K562 (cell line): Measurements from ENCODE around the gene KLHL8.

Experiments
- NFXL1 ChIP-seq: fragments of 450-650 bp; formaldehyde crosslinking; IDR thresholded peaks from 2 replicates; pipeline ENCODE4 v1.4.0; 2021; ENCODE audit warnings: mild to moderate bottlenecking
- PHF21A ChIP-seq: fragments of 450-650 bp; IDR thresholded peaks from 2 replicates; pipeline ENCODE4 v1.6.1; 2017; ENCODE audit warnings: low read depth, borderline replicate concordance
- POLR2AphosphoS5 ChIP-seq: IDR thresholded peaks from 2 replicates; pipeline ENCODE4 v1.6.1; 2011; ENCODE audit warnings: mild to moderate bottlenecking, low read depth, low read length, moderate library complexity; ENCODE audit not compliant: control insufficient read depth, insufficient read depth
- ZNF395 ChIP-seq: fragments of 200-800 bp; sonication (Bioruptor generic); IDR thresholded peaks from 2 replicates; pipeline ENCODE4 v1.6.1; 2017; ENCODE audit warnings: missing genetic modification characterization, missing compliant biosample characterization
- ZNF449 ChIP-seq: fragments of 250-450 bp; sonication (Bioruptor Pico); IDR thresholded peaks from 2 replicates; pipeline ENCODE4 v1.8.0; 2022; ENCODE audit warnings: moderate library complexity, mild to moderate bottlenecking, inconsistent platforms

- TF ChIP-seq NFXL1 (CRISPR knock-in tag), result no peak
- no peak for TF ChIP-seq ZNF395 (CRISPR knock-in tag)
- no peak for TF ChIP-seq ZNF449 (CRISPR knock-in tag)
- TF ChIP-seq POLR2AphosphoS5, result no peak
- no peak for TF ChIP-seq PHF21A
These were observed 86.3 kb downstream of the KLHL8 start for GRCh38 chr4:87134122-87134521.
